GM19455 (cell line): ENCODE data around the gene CRY1.

ENCODE experiments used
- ATAC-seq: cut with Tn5 transposase; IDR thresholded peaks from one replicate; pipeline ENCODE4 v1.9.1; 2021; ENCODE audit not compliant: unreplicated experiment

The CRY1 gene

DNA sequence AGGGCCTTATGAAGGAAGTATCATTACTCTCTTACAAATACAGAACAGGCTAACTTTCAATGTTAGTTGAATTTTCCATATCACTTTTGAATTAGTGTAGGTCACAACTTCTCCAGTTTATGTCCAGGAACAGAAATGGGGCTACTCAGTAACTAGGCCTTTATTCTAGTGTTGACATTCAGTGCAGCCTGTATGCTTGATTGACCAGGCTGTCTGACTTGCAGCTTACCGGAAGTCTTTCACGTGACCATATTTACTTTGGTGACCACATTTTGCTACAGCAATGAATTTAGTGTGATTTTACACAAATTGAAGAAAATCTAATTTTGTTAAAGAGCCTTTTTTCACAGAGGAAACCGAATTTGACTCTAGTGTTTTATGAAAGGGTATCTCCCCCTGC is 118.8 kb downstream of the CRY1 start:
- ATAC-seq = peak; percentile 72

- no peak for ATAC-seq
Measured at GRCh38 chr12:106973545-106973944, 119.8 kb downstream of the CRY1 start.

- ATAC-seq = no peak
Measured at GRCh38 chr12:106971065-106971464, 122.3 kb downstream of the CRY1 start.

DNA sequence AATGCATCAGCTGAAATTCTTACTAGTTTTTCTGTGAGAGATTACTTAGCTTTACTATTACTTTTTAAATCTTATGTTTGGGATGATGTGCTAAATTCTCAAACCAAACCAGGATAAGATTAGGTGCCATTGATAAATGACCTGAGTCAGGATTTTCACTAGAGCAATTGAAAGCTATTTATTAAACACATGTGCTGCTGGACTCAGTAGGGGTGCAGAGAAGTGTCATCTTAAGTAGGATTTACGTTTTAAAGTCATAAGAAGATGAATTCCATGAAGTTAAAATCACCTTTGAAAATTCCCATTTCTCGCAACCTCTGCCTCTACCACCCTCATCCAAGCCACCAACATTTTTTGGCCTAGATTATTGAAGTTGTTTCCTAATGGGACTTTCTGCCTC is 128.8 kb downstream of the CRY1 start:
- ATAC-seq = no peak

DNA sequence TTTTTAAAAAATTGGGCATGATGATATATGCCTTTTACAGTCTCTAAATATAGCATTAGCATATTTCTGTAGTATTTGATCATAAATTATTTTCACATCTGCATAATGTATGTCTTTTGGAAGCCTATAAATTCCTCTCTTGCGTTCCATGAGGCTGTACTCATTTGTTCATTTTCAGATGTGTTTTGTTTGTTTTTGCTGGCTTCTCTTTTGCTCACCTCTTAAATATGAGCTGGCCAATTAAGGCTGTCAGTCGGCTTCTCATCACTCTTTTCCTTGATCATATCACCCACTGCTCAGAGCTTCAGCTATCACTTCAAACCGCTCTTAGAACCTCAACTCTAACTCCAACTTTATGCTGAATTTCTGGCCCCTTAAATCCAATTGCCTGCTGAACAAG is 131.1 kb downstream of the CRY1 start:
- no peak for ATAC-seq

GRCh38 chr12:106960443-106960842 is 132.9 kb downstream of the CRY1 start:
- no peak for ATAC-seq

DNA sequence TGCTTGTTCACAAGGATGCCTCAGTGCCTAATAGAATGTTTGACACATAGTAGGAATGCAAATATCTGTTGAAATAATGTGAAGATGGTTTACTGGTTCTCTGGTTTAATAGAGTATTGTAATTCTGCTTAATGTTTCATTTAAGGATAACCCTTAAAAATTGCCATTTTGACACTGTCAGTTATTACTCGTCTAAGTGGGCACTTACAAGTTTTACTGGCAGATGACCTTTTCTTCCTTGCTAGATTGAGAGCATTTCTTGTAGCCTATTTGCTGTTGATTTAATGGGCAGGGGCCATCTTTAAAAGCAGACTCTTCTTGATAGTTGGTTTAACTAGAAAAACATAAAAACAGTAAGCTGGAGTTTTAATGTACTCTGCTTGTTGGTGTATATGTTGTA is 135.8 kb downstream of the CRY1 start:
- no peak for ATAC-seq

DNA sequence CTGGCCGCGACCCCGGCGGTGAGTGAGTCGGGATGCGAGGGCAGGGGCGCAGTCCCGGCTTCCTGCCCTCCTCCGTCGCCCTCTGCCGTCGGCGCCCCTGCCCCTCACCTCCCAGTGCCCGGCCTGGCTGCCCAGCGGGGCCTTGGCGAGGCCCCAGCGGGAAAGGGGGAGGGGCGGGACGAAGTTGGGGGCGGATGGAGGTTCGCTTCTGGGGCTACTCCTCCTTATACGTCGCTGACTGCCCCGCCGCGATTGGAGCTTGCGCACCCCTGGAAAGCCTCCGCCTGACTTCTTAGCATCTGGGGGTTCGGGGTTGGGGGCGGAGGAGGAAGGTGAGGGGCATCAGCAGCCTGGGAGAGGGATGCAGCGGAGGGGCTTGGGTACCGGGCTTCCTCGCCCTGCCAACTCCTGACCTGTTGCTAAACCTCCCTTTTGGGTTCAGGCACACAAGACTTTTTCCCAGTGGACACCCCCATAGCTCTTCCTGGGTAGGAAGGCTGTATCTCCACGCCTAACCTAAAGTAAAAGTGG is 137.2 kb downstream of the CRY1 start:
- ATAC-seq = peak; percentile 44

- peak; percentile 72 for ATAC-seq
Measured at GRCh38 chr12:106955377-106956047, 137.8 kb downstream of the CRY1 start, which contains the start of gene TMEM263. TSS of gene TMEM263 (plus strand) at chr12:106955907. CDS start at chr12:106967117, 11,210 bp downstream.

DNA sequence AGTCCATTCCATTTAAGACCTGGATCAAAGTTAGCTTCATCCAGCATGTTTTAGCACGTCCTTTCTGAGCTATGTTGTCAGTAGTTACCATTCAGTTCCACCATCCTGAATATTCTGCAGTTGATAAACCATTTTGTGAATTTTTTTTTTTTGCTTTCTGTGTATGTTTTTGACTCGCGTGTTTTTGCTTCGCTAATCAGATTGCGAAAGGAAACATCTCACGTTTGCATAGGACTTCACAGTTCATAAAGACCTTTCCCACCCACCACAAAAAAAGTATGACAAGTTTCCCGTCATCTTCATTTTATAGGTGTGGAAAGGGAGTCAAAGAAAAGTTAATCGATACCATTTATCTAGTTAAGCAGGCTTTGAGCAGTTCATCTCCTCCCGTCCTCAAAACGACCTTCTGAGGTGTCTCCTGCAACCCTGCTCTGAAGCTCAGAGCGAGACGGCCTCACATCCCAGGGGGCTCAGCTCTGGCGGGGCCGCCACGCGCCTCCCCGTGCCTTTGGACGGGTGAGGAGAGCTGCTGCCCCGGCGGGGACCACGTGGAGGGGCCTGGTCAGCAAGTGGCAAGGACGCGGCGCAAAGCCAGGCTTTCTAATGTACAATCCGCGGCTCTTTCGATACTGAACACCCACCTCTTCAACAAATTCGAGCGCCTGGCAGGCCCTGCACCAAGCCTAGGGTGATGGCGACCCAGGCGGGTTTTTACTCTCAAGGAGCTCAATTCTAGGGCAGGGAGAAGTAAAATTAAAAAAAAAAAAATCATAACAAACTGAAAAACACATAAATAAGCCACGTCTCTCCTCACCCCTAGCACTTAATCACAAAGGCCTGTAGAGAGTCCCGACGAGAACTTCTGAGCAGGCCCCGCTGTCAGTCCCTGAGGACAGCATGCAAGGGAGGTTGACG is 138.6 kb downstream of the CRY1 start:
- peak; percentile 31 for ATAC-seq

DNA sequence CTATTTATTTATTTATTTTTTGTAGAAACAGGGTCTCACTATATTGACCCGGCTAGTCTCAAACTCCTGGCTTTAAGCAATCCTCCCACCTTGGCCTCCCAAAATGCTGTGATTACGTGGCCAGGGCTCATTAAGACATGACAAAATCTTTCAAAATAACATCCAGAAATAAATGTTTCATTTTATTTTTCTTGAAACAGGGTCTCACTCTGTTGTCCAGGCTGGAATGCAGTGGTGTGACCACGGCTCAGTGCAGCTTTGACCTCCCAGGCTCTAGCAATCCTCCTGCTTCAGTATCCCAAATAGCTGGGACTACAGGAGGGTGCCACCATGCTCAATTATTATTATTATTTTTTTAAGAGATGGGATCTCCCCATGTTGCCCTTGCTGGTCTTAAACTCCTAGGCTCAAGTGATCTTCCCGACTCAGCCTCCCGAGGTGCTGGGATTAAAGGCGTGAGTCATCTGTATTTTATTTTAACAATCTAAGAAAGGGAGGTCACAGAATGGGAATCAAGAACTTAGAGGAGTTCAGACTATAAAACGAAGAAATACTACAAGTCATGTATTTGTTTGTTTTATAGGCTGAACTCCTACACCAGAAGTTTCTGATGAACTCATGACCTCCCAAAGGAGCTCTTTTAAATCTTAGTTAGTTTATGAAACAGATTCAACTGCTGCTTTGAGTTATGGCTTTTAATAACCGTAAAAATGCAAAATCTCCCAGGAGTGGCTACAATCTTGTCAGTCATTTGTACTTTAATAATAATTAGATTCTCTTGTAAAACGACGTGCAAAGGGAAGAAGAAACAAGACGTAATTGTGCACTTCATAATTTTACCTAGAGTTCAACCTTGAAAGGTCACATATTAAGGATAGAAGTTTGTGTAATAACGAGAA is 139.7 kb downstream of the CRY1 start:
- no peak for ATAC-seq

DNA sequence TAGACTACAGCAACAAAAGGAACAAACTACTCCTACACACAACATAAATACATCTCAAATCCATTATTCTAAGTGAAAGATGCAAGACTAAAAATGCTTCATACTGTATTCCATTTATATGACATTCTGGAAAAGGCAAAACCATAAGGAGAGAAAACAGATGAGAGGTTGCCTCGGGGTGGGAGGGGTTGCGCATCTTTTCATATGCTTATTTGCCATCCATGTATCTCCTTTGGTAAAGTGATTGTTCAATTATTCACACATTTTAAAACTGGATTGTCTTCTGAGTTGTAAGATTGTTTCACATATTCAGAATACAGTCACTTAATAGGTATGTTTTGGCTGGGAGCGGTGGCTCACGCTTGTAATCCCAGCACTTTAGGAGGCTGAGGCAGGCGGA is 142.8 kb downstream of the CRY1 start:
- ATAC-seq = no peak

DNA sequence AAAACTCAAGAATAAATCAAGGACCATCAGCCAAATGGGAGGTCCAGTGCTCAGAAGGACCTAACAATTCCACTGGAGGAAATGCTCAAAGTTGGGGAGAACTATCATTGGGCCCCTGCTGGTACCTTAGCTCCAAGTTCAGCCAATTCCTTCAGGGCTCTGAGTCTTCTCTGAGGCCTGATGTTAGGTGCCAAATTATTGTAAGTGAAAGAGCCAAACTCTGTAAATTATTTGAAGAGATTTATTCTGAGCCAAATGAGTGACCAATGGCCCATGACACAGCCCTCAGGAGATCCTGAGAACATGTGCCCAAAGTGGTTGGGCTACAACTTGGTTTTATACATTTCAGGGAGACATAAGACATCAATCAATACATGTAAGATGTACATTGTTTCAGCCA is 145.9 kb downstream of the CRY1 start:
- no peak for ATAC-seq

GRCh38 chr12:106945261-106945851 is 148.0 kb downstream of the CRY1 start:
- no peak for ATAC-seq

- ATAC-seq = no peak
Measured at GRCh38 chr12:106942775-106943174, 150.6 kb downstream of the CRY1 start.

DNA sequence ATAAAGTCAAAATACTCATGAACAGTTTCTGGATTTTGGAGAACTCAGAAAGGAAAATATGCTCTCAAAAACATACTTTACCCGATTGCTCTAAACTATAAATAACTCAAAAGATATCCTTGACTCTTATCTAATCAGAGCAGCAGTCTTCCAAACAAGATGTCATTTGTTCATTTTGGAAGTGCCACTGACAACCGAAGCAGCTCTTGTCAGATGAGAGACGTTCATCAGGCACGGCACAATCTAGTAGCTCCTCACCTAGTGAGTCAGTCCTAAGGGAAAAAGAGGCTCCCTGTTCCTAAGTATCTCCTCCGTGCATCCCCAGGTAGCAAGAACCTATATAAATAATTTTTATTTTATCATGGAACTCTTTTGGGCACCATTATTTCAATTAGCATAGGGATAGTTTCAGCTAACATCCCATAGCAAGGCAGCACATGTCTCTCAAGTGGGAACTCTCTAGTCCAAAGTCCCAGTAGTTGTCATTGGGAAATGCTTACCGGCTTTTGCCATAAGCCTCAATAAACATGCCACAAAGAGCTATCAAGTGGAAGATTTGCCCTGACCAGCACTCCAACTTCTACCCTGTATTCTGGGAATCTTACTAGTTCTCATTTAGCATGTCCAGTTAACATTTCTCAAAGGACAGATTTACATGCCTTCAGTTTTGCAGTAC is 151.7 kb downstream of the CRY1 start:
- ATAC-seq = no peak
